ENCODE results near the gene MYLK4.

GRCh38 chr6:2643130-2643529 is 107.6 kb downstream of the MYLK4 start:
- no peak for TF ChIP-seq CTCF (IDR thresholded peaks at IDR 0.05)
- TF ChIP-seq POLR2A (IDR thresholded peaks at IDR 0.05), result no peak
- TF ChIP-seq POLR2AphosphoS5 (IDR thresholded peaks at IDR 0.05), result no peak

All from breast epithelium (tissue), 3 donors.